HG03175 (cell line): ENCODE results near the gene CACNA1F.
A peak's percentile ranks its signal among the peaks of the same experiment; 100 is the strongest.
"Not testable (repeated sequence)": the region's sequence is repeated elsewhere in the genome, so short reads cannot be mapped to it uniquely, and the experiment has no call there.

Source experiments
- ATAC-seq: cut with Tn5 transposase; IDR thresholded peaks from one replicate; pipeline ENCODE4 v1.9.1; 2021; ENCODE audit warnings: mild to moderate bottlenecking, moderate library complexity; ENCODE audit not compliant: unreplicated experiment

The CACNA1F gene

GRCh38 chrX:49178537-49178936 lies 54.6 kb downstream of the CACNA1F start:
- no peak for ATAC-seq

DNA sequence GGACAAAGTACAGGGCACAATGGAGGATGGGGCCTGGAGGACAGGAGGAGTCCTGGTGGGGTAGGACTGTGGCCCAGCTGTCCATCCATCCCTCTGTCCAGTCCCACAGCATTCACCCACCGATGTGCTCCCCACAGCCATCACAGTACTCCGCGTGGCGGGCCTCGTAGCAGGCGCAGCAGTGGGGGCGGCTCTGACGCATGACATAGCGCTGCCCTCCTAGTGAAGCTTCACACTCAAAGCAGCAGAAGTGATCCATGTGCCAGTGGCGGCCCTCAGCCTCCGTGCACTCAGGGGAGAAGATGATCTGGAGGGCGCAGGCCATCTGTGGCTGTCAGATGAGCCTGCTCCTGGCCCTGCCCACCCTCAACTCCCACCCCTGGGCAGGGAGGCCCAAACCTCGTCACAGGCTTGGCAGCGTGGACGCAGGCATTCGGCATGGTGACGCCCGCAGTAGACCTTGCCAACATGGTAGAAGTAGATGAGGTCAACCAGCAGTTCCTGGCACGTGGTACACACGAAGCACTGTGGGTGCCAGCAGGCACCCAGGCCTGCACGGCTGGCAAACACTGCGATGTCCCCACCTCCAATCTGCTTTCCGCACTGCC lies 55.2 kb downstream of the CACNA1F start:
- no peak for ATAC-seq

DNA sequence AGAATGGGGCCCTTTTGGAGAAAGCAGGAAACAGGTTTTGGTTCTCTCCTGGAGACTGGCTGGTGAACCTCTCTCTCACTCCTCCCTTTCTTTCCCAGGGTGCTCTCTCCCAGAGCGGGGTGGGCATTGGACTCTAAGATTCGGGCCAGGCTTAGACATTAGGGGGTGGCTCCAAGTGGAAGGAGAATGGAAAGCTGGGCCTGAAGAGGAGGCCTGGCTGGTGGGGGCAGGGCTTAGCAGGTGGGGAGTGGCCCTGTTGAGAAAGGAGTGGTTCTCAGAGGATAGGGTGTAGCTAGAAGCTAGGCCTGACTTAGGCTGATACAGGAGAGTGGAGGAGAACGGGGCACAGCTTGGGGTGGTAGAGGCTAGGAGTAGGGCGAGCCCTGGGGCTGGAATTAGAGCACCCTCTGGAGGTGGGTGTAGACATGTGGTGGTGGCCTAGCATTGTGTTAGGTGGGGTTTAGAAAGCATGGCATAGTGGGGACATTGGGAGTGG lies 55.8 kb downstream of the CACNA1F start:
- no peak for ATAC-seq

GRCh38 chrX:49176421-49177326 lies 56.5 kb downstream of the CACNA1F start:
- ATAC-seq, result no peak

GRCh38 chrX:49175435-49176274 lies 57.5 kb downstream of the CACNA1F start:
- no peak for ATAC-seq

- ATAC-seq, result no peak
Measured at GRCh38 chrX:49174723-49175122, 58.4 kb downstream of the CACNA1F start.

DNA sequence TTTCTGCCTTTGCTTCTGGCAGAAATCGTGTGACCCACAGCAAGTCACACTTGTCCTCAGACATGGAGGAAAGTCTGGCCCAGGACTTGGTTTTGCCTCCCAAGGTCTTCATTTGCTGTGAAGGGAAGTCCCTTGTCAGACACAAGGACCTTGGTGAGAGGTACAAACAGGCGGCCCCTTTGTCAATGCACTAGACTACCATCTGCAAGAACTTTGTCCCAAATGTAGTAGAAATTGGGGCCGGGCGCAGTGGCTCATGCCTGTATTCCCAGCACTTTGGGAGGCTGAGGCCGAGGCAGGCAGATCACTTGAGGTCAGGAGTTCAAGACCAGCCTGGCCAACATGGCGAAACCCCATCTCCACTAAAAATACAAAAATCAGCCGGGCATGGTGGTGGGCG lies 59.6 kb downstream of the CACNA1F start:
- ATAC-seq, result not testable (repeated sequence)

DNA sequence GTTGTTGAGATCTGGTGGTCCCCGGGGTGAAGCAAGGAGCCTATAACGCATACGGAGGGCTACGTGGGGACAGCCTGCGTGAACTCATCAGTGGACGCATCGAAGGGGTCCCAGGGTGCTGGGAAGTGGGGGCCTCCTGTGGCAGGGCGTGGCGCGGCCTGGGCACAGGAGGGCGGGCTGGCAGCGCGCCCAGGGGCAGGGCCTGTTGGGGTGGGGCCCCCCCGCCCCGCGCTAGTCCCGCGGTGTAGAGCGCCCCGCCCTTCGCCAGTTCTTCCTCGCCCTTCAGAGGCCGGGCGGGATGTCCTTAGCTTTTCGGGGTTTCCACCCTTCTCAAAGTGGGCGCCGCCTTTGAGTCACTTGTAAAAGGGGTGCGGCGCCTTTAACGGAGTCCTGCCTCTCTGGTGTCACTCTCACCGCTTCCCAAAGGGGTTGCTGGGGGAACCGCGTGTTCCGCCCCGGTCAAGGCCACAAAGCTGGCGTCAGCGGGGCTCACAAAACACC lies 60.8 kb downstream of the CACNA1F start:
- peak; percentile 80 for ATAC-seq

GRCh38 chrX:49171752-49172279 lies 61.3 kb downstream of the CACNA1F start, which contains the start of gene PLP2:
Gene PLP2 (plus strand): TSS chrX:49171898. CDS start chrX:49172001, 103 bp downstream.
- peak; percentile 32 for ATAC-seq

GRCh38 chrX:49167740-49168108 lies 65.4 kb downstream of the CACNA1F start:
- ATAC-seq, result no peak

DNA sequence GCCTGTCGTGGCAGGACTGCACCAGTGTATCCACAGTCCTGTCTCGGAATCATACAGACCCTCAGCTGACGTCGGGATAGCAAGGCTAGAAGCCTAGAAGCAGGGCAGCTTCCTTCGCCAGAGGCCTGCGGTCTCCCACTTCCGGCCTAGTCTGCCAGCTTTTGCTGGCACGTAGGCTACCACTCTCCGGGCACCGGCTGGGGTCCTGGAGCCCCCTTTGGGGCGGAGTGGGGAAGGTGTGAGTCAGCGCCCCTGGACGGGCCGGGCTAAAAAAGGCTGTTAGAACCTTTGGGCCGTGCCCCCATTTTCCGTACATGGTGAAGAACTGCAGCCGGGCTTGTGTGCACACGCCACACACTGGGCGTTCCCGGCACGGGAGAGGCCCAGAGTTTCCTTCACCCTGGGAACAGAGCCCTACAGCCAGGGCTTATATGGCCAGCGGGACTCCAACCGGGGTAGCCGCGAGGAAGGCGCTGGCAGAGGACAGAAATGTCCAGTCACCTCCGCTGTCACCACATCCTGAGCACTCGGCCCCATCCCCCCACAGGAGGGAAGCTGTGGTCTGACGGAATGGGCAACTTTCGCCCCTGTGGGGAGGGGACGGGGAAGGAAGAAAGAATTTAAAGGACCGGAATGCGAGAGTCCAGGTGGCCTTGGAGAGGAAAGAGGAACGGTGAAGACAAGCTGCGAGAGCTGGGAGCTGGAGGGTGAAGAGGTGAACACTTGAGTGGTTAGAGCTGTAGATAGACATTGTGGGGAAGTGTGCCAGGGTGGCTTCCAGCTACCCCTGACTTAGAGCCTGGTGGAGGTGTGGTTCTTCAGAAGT lies 66.0 kb downstream of the CACNA1F start:
- ATAC-seq, result peak; percentile 16

DNA sequence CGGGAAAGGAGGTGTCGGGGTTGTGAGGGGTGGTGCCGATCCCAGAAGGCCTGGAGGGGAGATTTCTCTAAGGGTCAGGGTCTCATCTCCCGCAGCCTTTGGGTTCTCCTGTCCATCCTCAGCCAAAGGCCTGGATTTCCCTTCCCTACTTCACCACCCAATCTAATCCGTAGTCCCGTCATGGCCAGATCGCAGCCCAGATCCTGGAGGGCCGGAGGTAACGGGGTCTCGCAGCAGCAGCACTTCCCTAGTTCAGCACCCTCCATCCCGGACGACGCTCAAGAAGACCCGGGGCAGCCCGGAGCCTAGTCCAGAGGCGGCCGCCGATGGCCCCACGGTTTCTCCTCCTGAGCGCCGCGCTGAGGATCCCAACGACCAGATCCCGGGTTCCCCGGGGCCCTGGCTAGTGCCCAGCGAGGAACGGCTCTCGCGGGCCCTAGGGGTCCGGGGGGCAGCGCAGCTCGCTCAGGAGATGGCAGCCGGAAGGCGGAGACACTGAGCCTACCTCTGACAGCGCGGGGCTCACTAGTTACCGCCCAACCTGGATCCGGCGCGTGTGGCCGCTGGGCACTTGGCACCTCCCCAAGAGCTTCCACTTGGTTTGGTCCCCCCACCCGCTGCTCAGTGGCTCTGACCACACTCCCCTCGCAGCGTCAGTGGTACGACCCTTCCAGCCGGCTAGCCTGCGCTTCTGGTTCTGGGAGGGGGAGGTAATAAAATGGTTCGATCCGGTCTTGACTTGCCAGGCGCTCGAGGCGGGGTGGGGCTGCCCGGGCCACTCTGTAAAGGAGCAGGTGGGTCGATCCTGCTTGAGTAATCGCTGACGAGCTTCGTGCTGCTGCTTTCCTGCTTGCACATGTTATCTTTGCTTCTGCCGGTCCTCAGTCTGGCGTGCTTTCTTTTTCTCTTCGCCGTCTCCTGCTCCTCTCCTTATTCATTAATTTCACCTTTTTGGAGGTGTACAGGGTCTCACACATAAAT lies 66.9 kb downstream of the CACNA1F start:
- ATAC-seq, result peak; percentile 43

- ATAC-seq, result no peak
Measured at GRCh38 chrX:49164589-49165360, 68.4 kb downstream of the CACNA1F start.

DNA sequence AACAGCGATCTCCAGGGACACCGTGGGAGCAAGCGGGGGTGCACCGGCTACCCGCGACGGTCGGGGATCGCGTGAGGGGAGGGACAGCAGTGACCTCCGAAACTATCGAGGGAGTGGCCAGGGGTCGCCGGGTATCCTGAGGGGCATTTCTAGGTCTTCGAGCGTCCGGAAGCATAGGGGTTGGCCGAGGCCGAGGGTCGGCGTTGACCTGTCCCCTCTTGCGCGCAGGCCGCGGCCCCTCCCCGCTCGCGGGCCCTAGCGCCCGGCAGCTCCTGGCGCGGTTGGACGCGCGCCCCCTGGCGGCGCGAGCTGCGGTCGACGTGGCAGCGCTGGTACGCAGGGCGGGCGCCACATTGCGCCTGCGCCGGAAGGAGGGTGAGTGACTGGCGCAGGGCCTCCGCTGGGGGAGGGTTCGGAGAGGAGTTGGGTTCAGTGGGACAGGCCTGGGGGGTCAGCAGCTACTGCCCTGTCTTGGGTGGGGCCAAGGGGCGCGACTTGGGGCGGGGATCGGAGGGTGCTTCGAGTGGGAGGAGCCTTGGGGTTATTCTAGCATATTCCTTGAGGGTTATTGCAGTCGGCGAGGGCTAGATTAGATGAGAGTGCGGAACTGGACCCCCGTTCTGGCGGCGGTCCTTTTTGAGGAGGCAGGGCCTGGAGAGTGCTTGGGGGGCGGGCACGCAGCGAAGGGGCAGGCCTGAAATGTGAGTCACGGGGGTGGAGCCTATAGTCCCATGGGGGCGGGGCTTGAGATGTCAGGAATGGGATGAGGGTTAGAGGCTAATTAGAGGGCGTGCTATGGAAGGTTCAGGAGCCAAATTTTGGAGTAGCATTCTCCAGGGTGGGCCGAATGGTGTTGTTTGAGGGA lies 69.4 kb downstream of the CACNA1F start:
- peak; percentile 57 for ATAC-seq

DNA sequence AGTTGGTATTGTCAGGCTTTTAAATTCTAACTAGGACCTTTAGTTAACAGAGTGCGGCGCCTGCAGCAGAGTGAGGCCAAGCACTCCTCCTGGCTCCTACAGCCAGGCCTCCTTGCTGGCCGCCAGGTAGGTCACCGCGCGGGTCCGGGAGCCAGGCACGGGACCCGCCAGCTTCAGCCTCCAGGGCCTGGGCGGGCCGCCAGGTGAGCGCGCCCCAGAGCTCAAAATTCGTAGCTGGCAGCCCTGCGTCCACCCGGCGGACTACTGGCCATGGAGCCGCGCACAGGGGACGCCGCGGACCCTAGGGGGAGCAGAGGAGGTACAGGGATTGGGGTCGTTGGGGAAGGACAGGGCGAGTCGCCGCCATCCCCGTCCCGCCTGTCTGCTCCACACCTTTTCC lies 70.5 kb downstream of the CACNA1F start, which contains the start of gene MAGIX:
MAGIX (plus strand) TSS at position 139 of the 400 bp plus-strand sequence; CDS start at position 271, 132 bp downstream.
- ATAC-seq, result no peak

GRCh38 chrX:49161632-49162031 lies 71.5 kb downstream of the CACNA1F start:
- no peak for ATAC-seq

- ATAC-seq, result no peak
Measured at GRCh38 chrX:49160908-49161307, 72.2 kb downstream of the CACNA1F start.
